ENCODE measurements around the gene AP1S1.
A peak's percentile ranks its signal among the peaks of the same experiment; 100 is the strongest.
"Not testable (repeated sequence)": the region's sequence is repeated elsewhere in the genome, so short reads cannot be mapped to it uniquely, and the experiment has no call there.

Gene AP1S1

DNA sequence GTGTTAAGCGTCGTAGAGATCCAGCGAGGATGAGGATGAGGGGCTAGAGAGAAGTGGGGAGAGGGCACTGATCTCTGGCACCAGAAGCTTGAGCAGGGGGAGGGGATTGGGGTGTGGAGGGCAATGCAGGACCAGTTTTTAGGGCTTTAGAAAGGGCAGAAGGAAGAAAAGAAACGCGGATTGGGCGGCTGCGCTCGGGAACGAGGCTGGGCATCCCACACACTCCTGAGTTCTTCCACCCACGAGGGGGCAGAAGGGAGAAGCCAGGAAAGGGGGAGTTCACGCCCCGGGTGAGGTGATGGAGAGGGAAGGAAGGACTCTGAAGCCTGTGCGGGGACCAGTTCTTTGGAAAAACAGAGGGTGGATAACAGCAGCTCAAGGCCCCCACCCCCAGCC is 17.2 kb downstream of the AP1S1 start:
- no peak for DNase-seq

GRCh38 chr7:101172005-101172853 is 18.0 kb downstream of the AP1S1 start:
- DNase-seq, result peak; percentile 63

GRCh38 chr7:101172854-101173751 is 18.8 kb downstream of the AP1S1 start:
- DNase-seq, result peak; percentile 71

DNA sequence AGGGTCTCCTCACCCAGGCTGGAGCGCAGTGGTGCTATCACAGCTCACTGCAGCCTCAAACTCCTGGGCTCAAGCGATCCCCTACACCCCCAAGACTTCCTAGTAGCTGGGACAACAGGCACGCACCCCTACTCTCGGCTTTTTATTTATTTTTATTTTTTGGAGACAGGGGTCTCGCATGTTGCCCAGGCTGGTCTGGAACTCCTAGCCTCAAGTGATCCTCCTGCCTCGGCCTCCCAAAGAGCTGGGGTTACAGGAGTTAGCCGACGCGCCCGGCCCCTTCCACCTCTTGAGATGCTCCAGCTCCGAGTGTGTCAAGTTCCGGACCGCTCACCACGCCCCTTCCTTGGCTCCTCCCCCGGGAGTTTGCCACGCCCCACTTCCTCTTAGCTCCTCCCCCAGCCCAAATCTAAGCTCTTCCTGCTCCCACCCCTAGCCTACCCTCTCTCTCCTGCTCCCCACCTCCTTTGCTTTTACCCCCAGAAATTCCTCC is 19.5 kb downstream of the AP1S1 start:
- peak; percentile 7 for DNase-seq

DNA sequence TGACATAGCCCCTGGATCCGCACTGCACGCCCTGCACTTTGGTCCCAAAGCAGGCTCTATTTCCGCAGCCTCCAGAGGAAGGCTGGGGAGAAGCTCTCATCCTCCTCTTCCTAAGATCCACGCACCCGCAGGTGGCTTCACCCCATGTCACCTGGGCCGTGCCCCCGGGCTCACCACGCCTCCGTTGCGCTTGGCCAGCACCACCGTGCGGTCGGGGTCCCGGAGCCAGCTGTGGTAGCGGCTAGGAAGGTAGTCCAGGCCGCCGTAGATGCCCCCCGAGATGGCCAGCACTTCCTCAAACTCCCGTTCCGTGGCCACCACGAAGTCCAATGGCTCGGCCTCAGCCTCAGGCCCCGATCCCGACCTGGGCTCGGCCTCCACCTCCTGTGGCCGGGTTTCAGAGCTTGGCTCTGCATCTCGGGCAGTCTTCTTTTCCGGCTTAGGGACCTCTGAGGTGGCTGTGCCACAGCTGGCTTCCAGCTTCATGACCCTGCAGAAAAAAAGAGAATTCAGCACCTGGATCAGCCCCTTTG is 20.1 kb downstream of the AP1S1 start:
- DNase-seq, result no peak

DNA sequence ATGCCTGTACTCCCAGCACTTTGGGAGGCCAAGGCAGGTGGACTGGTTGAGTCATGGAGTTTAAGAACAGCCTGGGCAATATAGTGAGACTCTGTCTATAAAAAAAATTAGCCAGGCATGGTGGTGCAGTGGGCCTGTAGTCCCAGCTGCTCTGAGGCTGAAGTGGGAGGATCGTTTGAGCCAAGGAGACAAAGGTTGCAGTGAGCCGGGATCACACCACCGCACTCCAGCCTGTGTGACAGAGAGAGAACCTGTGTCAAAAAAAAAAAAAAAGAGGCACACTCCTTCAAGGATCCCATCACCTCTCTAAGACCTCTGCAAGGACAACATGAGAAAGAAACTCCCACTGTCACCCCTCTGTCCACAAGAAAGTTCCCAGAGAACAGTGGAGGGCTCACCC is 21.4 kb downstream of the AP1S1 start:
- no peak for DNase-seq

DNA sequence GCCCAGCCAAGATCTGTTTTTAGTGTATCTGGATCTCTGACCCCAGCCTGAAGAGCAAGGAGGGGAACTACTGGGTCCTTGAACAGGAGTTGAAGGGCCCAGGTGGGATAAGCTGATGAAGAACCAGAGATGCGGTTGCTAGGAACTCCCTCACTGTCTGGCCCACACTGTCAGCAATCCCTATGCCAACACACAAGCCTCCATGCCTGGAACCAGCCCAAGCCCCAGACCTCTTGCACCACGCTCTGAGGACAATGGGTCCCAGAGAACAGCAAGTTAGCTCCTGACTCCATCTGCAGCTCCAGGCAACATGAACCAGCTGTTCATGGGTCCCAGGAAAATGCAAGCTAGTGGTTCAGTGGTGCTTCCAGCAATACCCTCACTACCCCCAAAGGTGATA is 23.4 kb downstream of the AP1S1 start:
- no peak for DNase-seq

GRCh38 chr7:101179117-101179516 is 24.8 kb downstream of the AP1S1 start:
- no peak for DNase-seq

GRCh38 chr7:101179713-101180112 is 25.4 kb downstream of the AP1S1 start:
- DNase-seq, result no peak

GRCh38 chr7:101180130-101180755 is 26.0 kb downstream of the AP1S1 start, which contains the start of gene NAT16:
Gene NAT16, minus strand, starts transcription at chr7:101180293. Its CDS starts 5,486 bp downstream, at chr7:101174807.
- no peak for DNase-seq

GRCh38 chr7:101185258-101185839 is 31.1 kb downstream of the AP1S1 start:
- DNase-seq, result no peak

GRCh38 chr7:101186194-101186593 is 31.9 kb downstream of the AP1S1 start:
- no peak for DNase-seq

GRCh38 chr7:101186844-101187428 is 32.7 kb downstream of the AP1S1 start:
- no peak for DNase-seq

DNA sequence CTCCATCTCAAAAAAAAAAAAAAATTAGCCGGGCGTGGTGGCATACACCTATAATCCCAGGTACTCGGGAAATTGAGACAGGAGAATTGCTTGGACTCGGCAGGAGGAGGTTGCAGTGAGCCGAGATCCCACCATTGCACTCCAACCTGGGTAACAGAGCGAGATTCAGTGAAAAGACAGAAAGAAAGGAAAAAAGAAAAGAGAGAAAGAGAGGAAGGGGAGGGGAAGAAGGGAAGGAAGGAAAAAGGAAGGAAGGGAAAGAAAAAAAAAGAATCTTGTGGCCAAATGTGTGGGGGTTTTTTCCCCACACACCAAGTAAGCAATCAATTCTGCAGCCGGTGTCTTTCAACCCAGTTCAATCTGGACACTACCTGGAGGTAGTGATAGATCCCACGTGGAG is 34.8 kb downstream of the AP1S1 start:
- DNase-seq, result no peak

DNA sequence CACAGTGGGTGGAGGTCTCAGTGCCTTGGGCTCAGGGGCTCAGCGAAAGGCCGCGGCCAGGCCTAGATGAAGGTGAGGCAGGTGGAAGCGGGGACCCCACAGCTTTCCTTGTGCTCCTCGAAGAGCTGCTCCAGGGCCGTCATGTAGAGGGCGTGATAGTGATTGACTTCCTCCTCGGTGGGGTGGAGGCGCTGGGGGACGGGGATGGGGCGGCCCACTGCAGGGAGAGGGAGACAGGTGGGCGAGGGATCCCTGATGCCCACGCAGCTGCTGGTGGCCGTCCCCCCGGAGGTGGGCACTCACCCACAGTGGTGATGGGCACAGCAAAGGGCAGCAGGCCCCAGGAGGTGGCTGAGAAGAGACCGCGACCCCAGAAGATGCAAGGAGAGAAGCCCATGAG is 41.6 kb downstream of the AP1S1 start:
- no peak for DNase-seq

- no peak for DNase-seq
Observed at GRCh38 chr7:101197991-101198390, 43.7 kb downstream of the AP1S1 start.

DNA sequence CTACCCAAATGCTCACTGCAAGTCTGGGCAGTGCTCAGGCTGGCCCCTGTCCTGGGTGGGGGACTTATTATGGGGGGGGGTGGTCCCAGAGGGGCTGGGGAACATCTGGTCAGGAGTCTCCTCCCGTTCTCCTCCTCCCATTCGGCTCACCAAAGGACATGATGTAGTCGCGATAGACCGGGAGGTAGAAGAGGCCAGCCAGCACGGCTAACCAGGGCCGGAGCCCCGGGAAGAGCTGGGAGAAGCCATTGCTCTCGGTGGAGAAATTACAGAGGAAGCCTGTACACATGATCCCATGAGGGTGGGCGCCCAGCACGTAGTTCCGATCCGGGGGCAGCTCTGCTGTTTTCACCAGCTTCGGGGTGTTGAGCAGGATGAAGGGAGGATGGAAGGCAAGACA is 44.2 kb downstream of the AP1S1 start:
- no peak for DNase-seq

DNA sequence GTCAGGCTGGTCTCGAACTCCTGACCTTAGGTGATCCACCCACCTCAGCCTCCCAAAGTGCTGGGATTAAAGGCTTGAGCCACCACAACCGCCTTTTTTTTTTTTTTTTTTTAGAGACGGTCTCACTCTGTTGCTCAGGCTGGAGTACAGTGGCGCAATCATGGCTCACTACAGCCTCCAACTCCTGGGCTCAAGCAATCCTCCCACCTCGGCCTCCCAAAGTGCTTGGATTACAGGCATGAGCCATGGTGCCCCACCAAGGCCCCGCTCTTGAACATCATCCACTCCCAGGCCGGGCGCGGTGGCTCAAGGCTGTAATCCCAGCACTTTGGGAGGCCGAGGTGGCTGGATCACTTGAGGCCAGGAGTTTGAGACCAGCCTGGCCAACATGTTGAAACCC is 45.2 kb downstream of the AP1S1 start:
- DNase-seq, result not testable (repeated sequence)

GRCh38 chr7:101200504-101200861 is 46.2 kb downstream of the AP1S1 start:
- no peak for DNase-seq

GRCh38 chr7:101200862-101201599 is 46.8 kb downstream of the AP1S1 start, which contains the start of gene MOGAT3:
Gene MOGAT3, minus strand, starts transcription at chr7:101201036. Its CDS starts 182 bp downstream, at chr7:101200854.
- no peak for DNase-seq

Measured in NCI-H774 (cell line).